Esophagus muscularis mucosa (tissue), 4 donors: ENCODE results near the gene FRMD4A.

Experiments
- CTCF ChIP-seq, 3 experiments: fragments of 200-600 bp in 2 of 3; fragments of 450-650 bp in 1 of 3; sonication (generic) in 2 of 3; IDR thresholded peaks; one replicate each; pipeline ENCODE4 v1.5.1; 2017 to 2019; ENCODE audit warnings: antibody characterized with exemption in 3 of 3, mild to moderate bottlenecking in 2 of 3, moderate library complexity in 1 of 3
- EP300 ChIP-seq: sonication (generic); formaldehyde crosslinking; IDR thresholded peaks from one replicate; pipeline ENCODE4 v1.6.1; 2017; ENCODE audit warnings: antibody characterized with exemption
- POLR2AphosphoS5 ChIP-seq, 2 donors: sonication (generic); formaldehyde crosslinking; IDR thresholded peaks; one replicate each; pipeline ENCODE4 v1.6.1; 2017; ENCODE audit warnings: antibody characterized with exemption in 2 of 2

GRCh38 chr10:14293526-14293925 lies 37.2 kb downstream of the FRMD4A start:
- no peak for TF ChIP-seq EP300
- TF ChIP-seq CTCF (IDR thresholded peaks at IDR 0.05): no peak
- TF ChIP-seq POLR2AphosphoS5 (IDR thresholded peaks at IDR 0.05): no peak
